Measurements from ENCODE around the gene SLC35B1.
A peak's percentile ranks its signal among the peaks of the same experiment; 100 is the strongest.
"Not testable (repeated sequence)": the region's sequence is repeated elsewhere in the genome, so short reads cannot be mapped to it uniquely, and the experiment has no call there.

SLC35B1 gene

DNA sequence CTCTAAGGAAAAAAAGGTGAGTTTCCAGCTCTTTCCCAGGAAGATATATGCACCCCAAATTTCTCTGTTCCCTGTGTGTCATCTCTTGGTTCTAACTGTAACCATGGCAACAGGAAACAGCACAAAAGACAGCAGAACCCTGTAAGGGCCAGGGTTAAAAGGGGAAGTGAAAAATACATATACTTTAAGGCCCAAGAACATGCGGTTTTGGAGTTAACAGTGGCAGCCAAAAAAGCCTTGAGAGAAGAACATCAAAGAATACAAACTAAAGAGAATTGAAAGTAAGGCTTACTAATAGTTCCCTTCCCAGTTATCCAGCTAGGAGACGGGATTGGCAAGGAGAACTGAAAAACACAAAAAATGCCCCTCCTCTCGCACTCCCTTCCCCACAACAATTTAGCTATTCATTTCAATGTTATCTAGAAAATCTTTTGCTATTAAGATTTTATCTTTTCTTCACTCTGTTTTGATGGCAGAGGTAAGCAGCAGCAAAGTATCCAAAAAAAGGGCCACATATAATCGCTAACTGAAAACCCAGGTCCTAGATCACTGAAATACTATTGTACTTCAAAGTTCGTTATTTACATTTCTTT lies 31.4 kb downstream of the SLC35B1 start:
- H3K27me3 ChIP-seq (ENCODE audit: insufficient read depth, low read length), result no peaks in the 10 kb centered on the region
- no peaks in the 10 kb centered on the region for H3K36me3 ChIP-seq (ENCODE audit: control insufficient read depth in 1 of 2, insufficient read depth in 2 of 2, low read length in 2 of 2)
- no peaks in the 10 kb centered on the region for H3K9me3 ChIP-seq (ENCODE audit: insufficient read depth, low read depth, low read length)
- H2BK120ac ChIP-seq (ENCODE audit: insufficient read depth, low read length, poor library complexity), result no peak overlapping the region
- H4K91ac ChIP-seq (ENCODE audit: low read depth, low read length), result no peak overlapping the region
- no peak overlapping the region for H3K4me3 ChIP-seq (ENCODE audit: low read depth, low read length)
- DNase-seq, result peak in 1 of 2 donors; percentile 34
- H4K12ac ChIP-seq (ENCODE audit: low read depth, low read length), result no peak overlapping the region
- H3K79me1 ChIP-seq (ENCODE audit: low read length), result peaks cover 6% of the 10 kb centered on the region
- no peak overlapping the region for H3K4ac ChIP-seq (ENCODE audit: low read depth, low read length)
- no peak overlapping the region for H3K23ac ChIP-seq (ENCODE audit: low read length)
- no peaks in the 10 kb centered on the region for H3K79me2 ChIP-seq (ENCODE audit: control insufficient read depth, insufficient read depth, low read length, poor library complexity)
- peak overlapping the region; percentile 65 for H3K4me2 ChIP-seq (ENCODE audit: low read length)
- H3K14ac ChIP-seq (ENCODE audit: low read length), result no peak overlapping the region
- H3K4me1 ChIP-seq (ENCODE audit: control insufficient read depth in 1 of 2, insufficient read depth in 2 of 2, low read length in 2 of 2), result no peaks in the 10 kb centered on the region
- H3K9ac ChIP-seq (ENCODE audit: low read length), result no peak overlapping the region
- no peak overlapping the region for H4K8ac ChIP-seq (ENCODE audit: low read depth, low read length)
- no peak overlapping the region for H2AFZ ChIP-seq (ENCODE audit: insufficient read depth, low read length, poor library complexity)
- H2AK5ac ChIP-seq (ENCODE audit: low read length), result no peak overlapping the region
- H3K18ac ChIP-seq (ENCODE audit: low read length), result no peak overlapping the region
- H2BK5ac ChIP-seq (ENCODE audit: low read depth, low read length, poor library complexity), result no peak overlapping the region
- H2BK12ac ChIP-seq (ENCODE audit: low read length), result no peak overlapping the region
- no peak overlapping the region for H3K27ac ChIP-seq (ENCODE audit: low read depth, low read length)
- no CpG with 5 or more reads among the region's 5 CpGs for WGBS (ENCODE audit: extremely low coverage, insufficient coverage, insufficient read length)

DNA sequence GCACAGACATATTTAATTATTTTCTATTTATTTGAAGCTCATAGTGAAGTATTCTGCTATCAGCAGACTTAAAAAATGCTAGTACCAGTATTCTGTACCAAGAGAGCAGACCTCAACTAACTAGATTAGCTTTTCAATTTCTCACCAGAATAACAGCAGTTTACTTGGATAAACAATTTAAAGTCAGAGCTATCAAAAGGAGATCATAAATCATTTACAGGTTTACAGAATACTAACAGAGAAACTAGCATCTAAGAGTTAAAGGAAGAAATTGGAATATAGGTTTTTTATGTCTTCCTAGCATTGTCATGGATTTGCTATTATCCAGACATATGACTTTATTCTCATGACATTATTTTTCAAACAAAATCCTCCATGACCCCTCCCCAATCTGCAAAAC lies 33.3 kb downstream of the SLC35B1 start:
- H4K12ac ChIP-seq (ENCODE audit: low read depth, low read length), result no peak overlapping the region

DNA sequence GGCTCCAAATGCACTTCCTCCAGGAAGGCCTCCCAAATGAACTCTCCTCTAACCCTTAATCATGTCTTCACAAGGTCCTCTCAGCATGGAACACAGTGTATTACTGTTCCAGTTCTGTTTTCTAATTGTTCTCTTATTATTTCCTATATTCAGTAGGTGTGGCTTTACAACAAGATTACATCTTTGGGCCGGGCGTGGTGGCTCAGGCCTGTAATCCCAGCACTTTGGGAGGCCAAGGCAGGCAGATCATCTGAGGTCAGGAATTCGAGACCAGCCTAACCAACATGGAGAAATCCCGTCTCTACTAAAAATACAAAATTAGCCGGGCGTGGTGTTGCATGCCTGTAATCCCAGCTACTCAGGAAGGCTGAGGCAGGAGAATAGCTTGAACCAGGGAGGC lies 34.1 kb downstream of the SLC35B1 start:
- H3K18ac ChIP-seq (ENCODE audit: low read length); H2AFZ ChIP-seq (ENCODE audit: insufficient read depth, low read length, poor library complexity); H3K4ac ChIP-seq (ENCODE audit: low read depth, low read length); H3K9me3 ChIP-seq (ENCODE audit: insufficient read depth, low read depth, low read length); H4K12ac ChIP-seq (ENCODE audit: low read depth, low read length); H3K4me2 ChIP-seq (ENCODE audit: low read length); H3K79me1 ChIP-seq (ENCODE audit: low read length); H3K14ac ChIP-seq (ENCODE audit: low read length); H3K36me3 ChIP-seq (ENCODE audit: control insufficient read depth in 1 of 2, insufficient read depth in 2 of 2, low read length in 2 of 2); H3K27ac ChIP-seq (ENCODE audit: low read depth, low read length); H4K91ac ChIP-seq (ENCODE audit: low read depth, low read length); H4K8ac ChIP-seq (ENCODE audit: low read depth, low read length); H3K79me2 ChIP-seq (ENCODE audit: control insufficient read depth, insufficient read depth, low read length, poor library complexity); H2BK12ac ChIP-seq (ENCODE audit: low read length); H3K23ac ChIP-seq (ENCODE audit: low read length); H2AK5ac ChIP-seq (ENCODE audit: low read length); H2BK120ac ChIP-seq (ENCODE audit: insufficient read depth, low read length, poor library complexity); H2BK5ac ChIP-seq (ENCODE audit: low read depth, low read length, poor library complexity); H3K27me3 ChIP-seq (ENCODE audit: insufficient read depth, low read length); H3K4me3 ChIP-seq (ENCODE audit: low read depth, low read length); H3K4me1 ChIP-seq (ENCODE audit: control insufficient read depth in 1 of 2, insufficient read depth in 2 of 2, low read length in 2 of 2); H3K9ac ChIP-seq (ENCODE audit: low read length): not testable (repeated sequence)
- WGBS (ENCODE audit: extremely low coverage, insufficient coverage, insufficient read length), result no CpG with 5 or more reads among the region's 6 CpGs
- DNase-seq, result peak; percentile 33 to 61

More for the DNA sequence above, 33.3 kb downstream of the SLC35B1 start:
- Histone ChIP-seq H3K9me3 (ENCODE audit: insufficient read depth, low read depth, low read length) (no peaks in the 10 kb centered on the region), H3K27me3 (ENCODE audit: insufficient read depth, low read length) (no peaks in the 10 kb centered on the region), H4K91ac (ENCODE audit: low read depth, low read length) (no peak overlapping the region), H3K79me1 (ENCODE audit: low read length) (peaks cover 6% of the 10 kb centered on the region), H2AFZ (ENCODE audit: insufficient read depth, low read length, poor library complexity) (no peak overlapping the region), H2BK120ac (ENCODE audit: insufficient read depth, low read length, poor library complexity) (no peak overlapping the region), H3K23ac (ENCODE audit: low read length) (no peak overlapping the region), H3K27ac (ENCODE audit: low read depth, low read length) (no peak overlapping the region), H2BK5ac (ENCODE audit: low read depth, low read length, poor library complexity) (no peak overlapping the region), H3K36me3 (ENCODE audit: control insufficient read depth in 1 of 2, insufficient read depth in 2 of 2, low read length in 2 of 2) (no peaks in the 10 kb centered on the region), H3K79me2 (ENCODE audit: control insufficient read depth, insufficient read depth, low read length, poor library complexity) (no peaks in the 10 kb centered on the region), H2AK5ac (ENCODE audit: low read length) (no peak overlapping the region), H3K4me1 (ENCODE audit: control insufficient read depth in 1 of 2, insufficient read depth in 2 of 2, low read length in 2 of 2) (no peaks in the 10 kb centered on the region), H3K14ac (ENCODE audit: low read length) (no peak overlapping the region), H3K4ac (ENCODE audit: low read depth, low read length) (no peak overlapping the region), H3K9ac (ENCODE audit: low read length) (no peak overlapping the region), H3K4me3 (ENCODE audit: low read depth, low read length) (no peak overlapping the region), H4K8ac (ENCODE audit: low read depth, low read length) (no peak overlapping the region), H3K4me2 (ENCODE audit: low read length) (no peak overlapping the region), H2BK12ac (ENCODE audit: low read length) (no peak overlapping the region), H3K18ac (ENCODE audit: low read length) (no peak overlapping the region)
- no peak for DNase-seq

DNA sequence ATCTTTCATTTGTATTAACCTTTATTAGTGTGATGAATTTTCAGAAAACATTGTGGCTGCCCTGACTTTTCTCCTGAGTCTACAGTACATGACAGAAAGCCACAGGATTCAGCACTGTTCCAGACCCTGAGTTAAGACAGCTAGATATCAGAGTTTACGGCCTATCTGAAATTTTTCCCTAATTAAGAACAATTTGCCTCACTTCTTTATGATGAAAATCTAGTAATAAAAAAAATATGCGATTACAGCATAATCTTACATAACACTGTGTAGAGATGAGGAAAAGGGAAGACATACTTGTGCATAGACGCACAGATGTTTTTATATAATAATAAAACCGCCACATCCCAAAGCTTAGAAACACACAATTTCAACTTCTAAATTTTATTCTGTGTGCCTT lies 37.1 kb downstream of the SLC35B1 start:
- no peak overlapping the region for H2AK5ac ChIP-seq (ENCODE audit: low read length)
- H4K91ac ChIP-seq (ENCODE audit: low read depth, low read length), result no peak overlapping the region
- H4K12ac ChIP-seq (ENCODE audit: low read depth, low read length), result no peak overlapping the region
- no peak for DNase-seq
- H3K4me2 ChIP-seq (ENCODE audit: low read length), result no peak overlapping the region
- H3K4me3 ChIP-seq (ENCODE audit: low read depth, low read length), result no peak overlapping the region
- H2AFZ ChIP-seq (ENCODE audit: insufficient read depth, low read length, poor library complexity), result no peak overlapping the region
- H2BK120ac ChIP-seq (ENCODE audit: insufficient read depth, low read length, poor library complexity), result no peak overlapping the region
- no peaks in the 10 kb centered on the region for H3K79me1 ChIP-seq (ENCODE audit: low read length)
- no CpG with 5 or more reads among the region's 4 CpGs for WGBS (ENCODE audit: extremely low coverage, insufficient coverage, insufficient read length)
- H3K27me3 ChIP-seq (ENCODE audit: insufficient read depth, low read length), result no peaks in the 10 kb centered on the region
- no peak overlapping the region for H3K23ac ChIP-seq (ENCODE audit: low read length)
- no peaks in the 10 kb centered on the region for H3K79me2 ChIP-seq (ENCODE audit: control insufficient read depth, insufficient read depth, low read length, poor library complexity)
- H2BK5ac ChIP-seq (ENCODE audit: low read depth, low read length, poor library complexity), result no peak overlapping the region
- H3K36me3 ChIP-seq (ENCODE audit: control insufficient read depth in 1 of 2, insufficient read depth in 2 of 2, low read length in 2 of 2), result no peaks in the 10 kb centered on the region
- no peak overlapping the region for H3K9ac ChIP-seq (ENCODE audit: low read length)
- no peak overlapping the region for H4K8ac ChIP-seq (ENCODE audit: low read depth, low read length)
- H2BK12ac ChIP-seq (ENCODE audit: low read length), result no peak overlapping the region
- H3K27ac ChIP-seq (ENCODE audit: low read depth, low read length), result no peak overlapping the region
- H3K18ac ChIP-seq (ENCODE audit: low read length), result no peak overlapping the region
- H3K4ac ChIP-seq (ENCODE audit: low read depth, low read length), result no peak overlapping the region
- H3K4me1 ChIP-seq (ENCODE audit: control insufficient read depth in 1 of 2, insufficient read depth in 2 of 2, low read length in 2 of 2), result no peaks in the 10 kb centered on the region
- H3K14ac ChIP-seq (ENCODE audit: low read length), result no peak overlapping the region
- no peaks in the 10 kb centered on the region for H3K9me3 ChIP-seq (ENCODE audit: insufficient read depth, low read depth, low read length)
